Measurements from ENCODE around the gene MIDN.

- TF ChIP-seq POLR2A (IDR thresholded peaks at IDR 0.05): peak; percentile 14 to 55
- TF ChIP-seq, protein P1, sequence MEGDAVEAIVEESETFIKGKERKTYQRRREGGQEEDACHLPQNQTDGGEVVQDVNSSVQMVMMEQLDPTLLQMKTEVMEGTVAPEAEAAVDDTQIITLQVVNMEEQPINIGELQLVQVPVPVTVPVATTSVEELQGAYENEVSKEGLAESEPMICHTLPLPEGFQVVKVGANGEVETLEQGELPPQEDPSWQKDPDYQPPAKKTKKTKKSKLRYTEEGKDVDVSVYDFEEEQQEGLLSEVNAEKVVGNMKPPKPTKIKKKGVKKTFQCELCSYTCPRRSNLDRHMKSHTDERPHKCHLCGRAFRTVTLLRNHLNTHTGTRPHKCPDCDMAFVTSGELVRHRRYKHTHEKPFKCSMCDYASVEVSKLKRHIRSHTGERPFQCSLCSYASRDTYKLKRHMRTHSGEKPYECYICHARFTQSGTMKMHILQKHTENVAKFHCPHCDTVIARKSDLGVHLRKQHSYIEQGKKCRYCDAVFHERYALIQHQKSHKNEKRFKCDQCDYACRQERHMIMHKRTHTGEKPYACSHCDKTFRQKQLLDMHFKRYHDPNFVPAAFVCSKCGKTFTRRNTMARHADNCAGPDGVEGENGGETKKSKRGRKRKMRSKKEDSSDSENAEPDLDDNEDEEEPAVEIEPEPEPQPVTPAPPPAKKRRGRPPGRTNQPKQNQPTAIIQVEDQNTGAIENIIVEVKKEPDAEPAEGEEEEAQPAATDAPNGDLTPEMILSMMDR (IDR thresholded peaks at IDR 0.05): no peak
- no peak for TF ChIP-seq EP300 (IDR thresholded peaks at IDR 0.05)
- TF ChIP-seq POLR2AphosphoS5 (IDR thresholded peaks at IDR 0.05): peak in 2 of 3 donors; percentile 55 to 80
These were observed 43.0 kb upstream of the MIDN start, which contains the start of gene STK11 for GRCh38 chr19:1205114-1206099.

All from suprapubic skin (tissue), 4 donors.